GM18873 (cell line): Measurements from ENCODE around the gene SUOX.
A peak's percentile ranks its signal among the peaks of the same experiment; 100 is the strongest.
"Not testable (repeated sequence)": the region's sequence is repeated elsewhere in the genome, so short reads cannot be mapped to it uniquely, and the experiment has no call there.

Experiments used
- ATAC-seq: cut with Tn5 transposase; IDR thresholded peaks from one replicate; pipeline ENCODE4 v1.9.1; 2021; ENCODE audit warnings: mild to moderate bottlenecking, moderate library complexity, moderate number of reproducible peaks; ENCODE audit not compliant: unreplicated experiment, low FRiP score

SUOX gene

GRCh38 chr12:55982319-55982936 lies 14.6 kb upstream of the SUOX start:
- ATAC-seq = peak; percentile 53

GRCh38 chr12:55983232-55983842 lies 13.7 kb upstream of the SUOX start:
- no peak for ATAC-seq

- ATAC-seq = no peak
Observed at GRCh38 chr12:55984861-55985260, 12.2 kb upstream of the SUOX start.

- no peak for ATAC-seq
Observed at GRCh38 chr12:55985341-55985740, 11.7 kb upstream of the SUOX start.

DNA sequence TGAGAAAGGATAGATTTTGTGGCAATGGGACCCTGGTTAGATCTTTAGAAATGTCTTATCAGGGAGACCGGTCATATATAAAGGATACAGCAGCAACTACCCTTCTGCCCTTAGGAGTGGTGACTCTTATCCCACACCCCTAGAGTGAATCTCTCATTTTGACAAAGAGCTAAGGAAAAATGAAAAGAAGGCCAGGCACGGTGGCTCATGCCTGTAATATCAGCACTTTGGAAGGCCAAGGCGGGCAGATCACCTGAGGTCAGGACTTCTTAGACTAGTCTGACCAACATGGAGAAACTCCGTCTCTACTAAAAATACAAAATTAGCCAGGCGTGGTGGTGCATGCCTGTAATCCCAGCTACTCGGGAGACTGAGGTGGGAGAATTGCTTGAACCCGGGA lies 11.1 kb upstream of the SUOX start:
- ATAC-seq = not testable (repeated sequence)

DNA sequence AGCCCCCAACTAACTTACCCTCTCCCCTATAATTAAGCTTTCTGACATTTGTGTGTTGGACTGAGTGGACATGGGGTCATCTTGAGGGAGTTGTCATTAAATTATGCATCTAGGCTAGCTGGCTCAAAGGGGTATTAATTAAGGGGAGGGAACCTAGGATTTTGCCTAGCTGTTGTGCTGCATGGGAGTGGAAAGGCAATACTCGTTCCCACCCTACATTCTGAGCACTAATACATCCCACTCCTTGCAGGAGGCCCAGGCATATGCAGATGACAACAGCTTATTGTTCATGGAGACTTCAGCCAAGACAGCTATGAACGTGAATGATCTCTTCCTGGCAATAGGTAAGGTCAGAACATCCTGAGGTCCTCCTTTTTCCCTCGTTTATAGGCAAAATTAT lies 6.0 kb upstream of the SUOX start:
- ATAC-seq = no peak

DNA sequence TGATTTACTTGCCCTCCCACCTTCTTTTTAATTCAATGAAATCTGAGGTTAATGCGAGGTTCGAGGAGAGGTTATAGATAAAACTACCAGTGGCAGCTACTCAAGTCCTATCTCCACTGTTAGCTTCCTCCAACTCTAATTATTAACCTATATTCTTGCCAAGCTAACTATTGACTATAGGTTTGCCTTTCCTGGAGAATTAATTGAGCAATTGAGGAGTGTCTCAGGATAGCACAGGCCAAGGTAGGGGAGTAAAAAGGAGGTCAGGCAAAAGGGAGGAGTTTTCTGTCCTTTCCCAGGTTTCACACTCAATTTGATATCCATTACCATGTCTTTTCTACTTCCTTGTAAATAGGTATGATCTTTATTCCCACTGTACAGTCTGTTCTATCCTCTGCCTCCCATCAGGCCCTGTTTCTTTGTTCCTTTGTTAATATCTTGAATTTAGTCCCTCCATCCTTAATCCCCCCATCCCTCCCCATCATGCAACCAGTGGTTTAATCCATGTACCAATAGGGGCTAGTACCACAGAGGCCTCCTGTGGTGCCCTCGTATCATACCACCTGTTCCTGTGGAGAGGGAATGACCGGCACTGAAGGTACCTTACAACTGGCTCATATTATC lies 3.7 kb upstream of the SUOX start:
- ATAC-seq = no peak

GRCh38 chr12:55995366-55995765 lies 1.7 kb upstream of the SUOX start:
- ATAC-seq = no peak

GRCh38 chr12:55996201-55996714 lies 818 bp upstream of the SUOX start:
- ATAC-seq = no peak

DNA sequence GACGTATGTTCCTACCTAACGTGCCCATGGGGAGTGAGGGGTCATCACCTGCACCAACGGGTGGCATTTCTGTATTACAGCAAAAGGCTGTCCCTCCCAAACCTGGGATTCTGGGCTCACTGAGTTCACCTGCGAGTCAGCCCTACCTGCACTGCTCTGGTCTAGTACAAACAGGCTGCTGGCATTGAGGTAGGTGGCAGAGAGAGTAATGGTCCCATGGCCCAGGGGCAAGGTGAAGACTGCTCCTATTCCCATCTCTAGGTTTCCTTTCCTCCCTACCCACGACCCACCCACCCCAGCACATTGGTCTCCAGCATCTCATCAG lies 421 bp downstream of the SUOX start:
- ATAC-seq = no peak

DNA sequence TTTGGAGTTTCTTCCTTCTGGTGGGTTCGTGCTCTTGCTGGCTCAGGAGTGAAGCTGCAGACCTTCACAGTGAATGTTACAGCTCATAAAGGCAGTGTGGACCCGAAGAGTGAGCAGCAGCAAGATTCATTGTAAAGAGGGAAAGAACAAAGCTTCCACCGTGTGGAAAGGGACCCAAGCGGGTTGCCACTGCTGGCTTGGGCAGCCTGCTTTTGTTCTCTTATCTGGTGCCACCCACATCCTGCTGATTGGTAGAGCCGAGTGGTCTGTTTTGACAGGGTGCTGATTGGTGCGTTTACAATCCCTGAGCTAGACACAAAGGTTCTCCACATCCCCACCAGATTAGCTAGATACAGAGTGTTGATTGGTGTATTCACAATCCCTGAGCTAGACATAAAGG lies 2.4 kb downstream of the SUOX start:
- ATAC-seq = not testable (repeated sequence)

GRCh38 chr12:55999999-56000540 lies 3.0 kb downstream of the SUOX start:
- ATAC-seq = not testable (repeated sequence)

- ATAC-seq = no peak
Observed at GRCh38 chr12:56001487-56002100, 4.5 kb downstream of the SUOX start.

- ATAC-seq = not testable (repeated sequence)
Observed at GRCh38 chr12:56003376-56003775, 6.3 kb downstream of the SUOX start.

DNA sequence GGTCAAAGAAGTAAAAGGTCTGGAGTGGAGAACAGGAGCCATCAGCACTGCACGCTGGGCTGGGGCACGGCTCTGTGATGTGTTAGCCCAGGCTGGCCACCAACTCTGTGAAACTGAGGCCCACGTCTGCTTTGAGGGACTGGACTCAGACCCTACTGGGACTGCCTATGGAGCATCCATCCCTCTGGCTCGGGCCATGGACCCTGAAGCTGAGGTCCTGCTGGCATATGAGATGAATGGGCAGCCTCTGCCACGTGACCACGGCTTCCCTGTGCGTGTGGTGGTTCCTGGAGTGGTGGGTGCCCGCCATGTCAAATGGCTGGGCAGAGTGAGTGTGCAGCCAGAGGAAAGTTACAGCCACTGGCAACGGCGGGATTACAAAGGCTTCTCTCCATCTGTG lies 7.1 kb downstream of the SUOX start:
- no peak for ATAC-seq

- ATAC-seq = no peak
Observed at GRCh38 chr12:56007564-56008559, 10.8 kb downstream of the SUOX start.

DNA sequence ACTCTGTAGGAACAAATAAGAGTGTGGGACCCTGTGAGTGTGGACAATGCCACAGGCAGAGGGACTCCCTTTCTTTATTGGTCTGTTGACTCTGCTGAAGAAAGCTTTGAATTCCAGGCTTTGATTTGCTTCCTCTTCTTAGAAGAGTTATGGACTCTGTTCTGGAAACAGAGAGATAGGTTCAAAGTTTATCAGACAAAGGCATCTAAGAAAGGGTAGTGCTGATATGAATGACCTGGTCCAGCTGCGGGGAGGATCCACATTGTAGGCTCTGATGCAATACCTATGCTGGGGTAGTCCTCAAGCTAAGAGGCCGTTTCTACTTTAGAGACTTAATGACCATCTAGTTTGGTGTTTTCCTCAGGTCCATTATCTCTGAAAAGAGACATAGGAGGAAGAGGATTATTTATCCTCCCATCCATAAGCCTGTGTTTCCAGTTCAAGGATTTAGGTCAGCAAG lies 13.1 kb downstream of the SUOX start:
- ATAC-seq = no peak

DNA sequence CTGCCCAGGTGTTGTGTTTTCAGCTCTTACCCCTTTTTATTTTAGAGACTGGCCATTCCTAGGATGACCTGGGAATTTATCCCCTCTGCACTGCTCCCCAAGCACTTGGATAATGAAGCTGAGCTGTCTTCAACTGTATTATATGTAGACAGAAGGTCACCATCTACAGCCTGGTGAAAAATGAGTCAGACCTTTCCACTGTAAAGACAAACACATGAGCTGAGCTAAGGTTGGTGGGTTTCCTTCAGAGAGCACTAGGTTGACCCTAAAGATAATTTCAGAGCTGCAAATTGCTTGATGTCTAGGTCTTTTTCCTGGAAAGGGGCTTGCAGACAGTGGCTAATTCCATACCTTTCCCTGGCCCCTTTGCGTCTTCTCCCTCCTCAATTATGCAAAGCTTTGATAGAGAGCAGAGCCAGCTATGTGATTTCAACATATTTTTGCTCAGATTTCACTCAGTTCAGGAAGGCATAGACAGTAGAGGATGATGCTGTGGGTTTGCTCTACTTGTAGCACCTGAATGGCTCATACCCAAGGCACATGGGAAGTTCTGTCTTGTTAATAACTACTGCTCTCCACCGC lies 14.5 kb downstream of the SUOX start:
- ATAC-seq = no peak

- no peak for ATAC-seq
Observed at GRCh38 chr12:56013482-56013881, 16.4 kb downstream of the SUOX start.

DNA sequence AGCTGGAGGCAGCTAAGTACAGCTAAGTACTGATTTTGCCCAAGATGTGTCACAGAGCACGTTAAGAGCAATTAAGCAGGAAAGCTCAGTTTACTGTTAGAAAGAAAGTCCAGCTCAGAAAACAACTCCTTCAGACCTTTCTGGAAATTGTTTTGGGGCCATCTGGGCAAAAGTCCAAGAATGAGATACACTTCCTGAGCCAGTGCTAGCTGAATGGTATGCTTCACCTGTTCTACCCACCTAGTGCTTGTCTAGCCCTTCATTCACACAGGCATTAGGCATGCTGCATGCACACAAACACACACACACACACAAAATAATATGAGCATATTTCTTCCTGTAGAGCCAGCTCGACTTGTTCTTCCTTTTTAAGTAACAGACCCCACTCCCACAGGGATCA lies 17.1 kb downstream of the SUOX start:
- ATAC-seq = no peak
